Liver (tissue), 9 donors: Measurements from ENCODE around the gene OR1Q1. TPM values are rescaled to one million over a fixed set of nuclear protein-coding genes. Genes with fewer than 3 reads are reported as not detected.

Experiments used
- DNase-seq: peaks from one replicate; pipeline ENCODE4 v3.0.0-alpha.2; 2017; ENCODE audit warnings: low spot score
- H3K27ac ChIP-seq, 2 donors: one replicate each; pipeline ENCODE4 v1.7.0; 2013; ENCODE audit warnings: inconsistent platforms in 2 of 2, low read length in 2 of 2, control low read depth in 1 of 2, low read depth in 1 of 2, mild to moderate bottlenecking in 1 of 2
- H3K27me3 ChIP-seq, 4 donors: one replicate each; pipeline versions ENCODE4 v1.6.1 to v1.7.0; 2013; ENCODE audit warnings: low read length in 3 of 4, inconsistent platforms in 1 of 4, mild to moderate bottlenecking in 1 of 4, moderate library complexity in 1 of 4; ENCODE audit not compliant: control insufficient read depth in 4 of 4, insufficient read depth in 4 of 4
- H3K36me3 ChIP-seq, 4 donors: one replicate each; pipeline versions ENCODE4 v1.6.1 to v1.7.0; 2013; ENCODE audit warnings: low read length in 3 of 4, mild to moderate bottlenecking in 3 of 4, low read depth in 1 of 4, moderate library complexity in 1 of 4; ENCODE audit not compliant: control insufficient read depth in 4 of 4, insufficient read depth in 3 of 4
- H3K4me1 ChIP-seq, 4 donors: one replicate each; pipeline versions ENCODE4 v1.6.1 to v1.7.0; 2013; ENCODE audit warnings: low read length in 3 of 4, mild to moderate bottlenecking in 3 of 4, moderate library complexity in 1 of 4; ENCODE audit not compliant: control insufficient read depth in 4 of 4, insufficient read depth in 4 of 4
- H3K4me3 ChIP-seq, 3 donors: one replicate each; pipeline versions ENCODE4 v1.6.1 to v1.7.0; 2013; ENCODE audit warnings: low read length in 3 of 3, control low read depth in 1 of 3, low read depth in 1 of 3, mild to moderate bottlenecking in 1 of 3
- H3K9ac ChIP-seq, 2 donors: one replicate each; pipeline ENCODE4 v1.7.0; 2013; ENCODE audit warnings: low read length in 2 of 2, mild to moderate bottlenecking in 2 of 2, moderate library complexity in 2 of 2, control low read depth in 1 of 2, low read depth in 1 of 2
- H3K9me3 ChIP-seq, 4 donors: one replicate each; pipeline versions ENCODE4 v1.6.1 to v1.7.0; 2013; ENCODE audit warnings: low read length in 3 of 4; ENCODE audit not compliant: control insufficient read depth in 4 of 4
- ATF3 ChIP-seq: IDR thresholded peaks from 2 replicates; pipeline ENCODE4 v1.6.1; 2016; ENCODE audit warnings: antibody characterized with exemption
- CTCF ChIP-seq: fragments of 150-350 bp; IDR thresholded peaks from 2 replicates; pipeline ENCODE4 v1.5.1; 2017; ENCODE audit warnings: improper control_type of control experiment, low read depth, low read length; ENCODE audit not compliant: missing input control
- EGR1 ChIP-seq, 2 donors: IDR thresholded peaks; 2 replicates each; pipeline ENCODE4 v1.6.1; 2016 to 2018; ENCODE audit warnings: antibody characterized with exemption in 2 of 2, low read depth in 2 of 2
- FOXA1 ChIP-seq: IDR thresholded peaks from 2 replicates; pipeline ENCODE4 v1.6.1; 2016; ENCODE audit warnings: antibody characterized with exemption
- FOXA2 ChIP-seq: IDR thresholded peaks from 2 replicates; pipeline ENCODE4 v1.6.1; 2016; ENCODE audit warnings: antibody characterized with exemption
- GABPA ChIP-seq, 2 donors: IDR thresholded peaks in 1 of 2; conservative IDR thresholded peaks in 1 of 2; 2 replicates each; pipeline ENCODE4 v1.6.1; 2016; ENCODE audit warnings: antibody characterized with exemption in 2 of 2, mild to moderate bottlenecking in 1 of 2, moderate library complexity in 1 of 2
- HNF4A ChIP-seq, 2 donors: conservative IDR thresholded peaks; 2 replicates each; pipeline ENCODE4 v1.6.1; 2016; ENCODE audit warnings: antibody characterized with exemption in 2 of 2, mild to moderate bottlenecking in 2 of 2
- HNF4G ChIP-seq: IDR thresholded peaks from 2 replicates; pipeline ENCODE4 v1.6.1; 2016; ENCODE audit warnings: antibody characterized with exemption
- JUND ChIP-seq, 2 donors: IDR thresholded peaks; 2 replicates each; pipeline ENCODE4 v1.6.1; 2016; ENCODE audit warnings: antibody characterized with exemption in 2 of 2
- MAX ChIP-seq: IDR thresholded peaks from 2 replicates; pipeline ENCODE4 v1.6.1; 2016; ENCODE audit warnings: antibody characterized with exemption
- NR2F2 ChIP-seq: IDR thresholded peaks from 2 replicates; pipeline ENCODE4 v1.6.1; 2016; ENCODE audit warnings: antibody characterized with exemption
- RAD21 ChIP-seq, 2 donors: IDR thresholded peaks; 2 replicates each; pipeline ENCODE4 v1.6.1; 2016; ENCODE audit warnings: antibody characterized with exemption in 2 of 2, mild to moderate bottlenecking in 2 of 2
- REST ChIP-seq: IDR thresholded peaks from 2 replicates; pipeline ENCODE4 v1.6.1; 2016; ENCODE audit warnings: antibody characterized with exemption, mild to moderate bottlenecking
- RXRA ChIP-seq, 2 donors: IDR thresholded peaks; 2 replicates each; pipeline ENCODE4 v1.6.1; 2017 to 2018; ENCODE audit warnings: antibody characterized with exemption in 2 of 2, mild to moderate bottlenecking in 1 of 2
- SP1 ChIP-seq: IDR thresholded peaks from 2 replicates; pipeline ENCODE4 v1.6.1; 2018; ENCODE audit warnings: antibody characterized with exemption, mild to moderate bottlenecking
- TAF1 ChIP-seq: conservative IDR thresholded peaks from 2 replicates; pipeline ENCODE4 v1.6.1; 2016; ENCODE audit warnings: antibody characterized with exemption, mild to moderate bottlenecking
- YY1 ChIP-seq: IDR thresholded peaks from 2 replicates; pipeline ENCODE4 v1.6.1; 2016; ENCODE audit warnings: antibody characterized with exemption, mild to moderate bottlenecking
- ZBTB33 ChIP-seq: IDR thresholded peaks from 2 replicates; pipeline ENCODE4 v1.6.1; 2016; ENCODE audit warnings: antibody characterized with exemption
- WGBS: extraction: QIAGEN DNeasy Blood & Tissue Kit; methylation state at CpG from one replicate; pipeline ENCODE4 v1.1.7; 2013; 5-methylcytosine and 5-hydroxymethylcytosine counted together
- polyA plus RNA-seq, 2 donors: library from polyadenylated mRNA; stranded (reverse) in 1 of 2; unstranded in 1 of 2; fragments of 200-250 nt in 1 of 2; fragments of >200 nt in 1 of 2; fragmentation: Nextera tagmentation in 1 of 2; extraction: Ambion mirVana in 1 of 2; gene quantifications; one replicate each; pipeline versions ENCODE4 v1.2.1 to v1.2.3, GENCODE V29; 2013 to 2015
- total RNA-seq, 2 donors: library from RNA; depleted of rRNA; stranded (reverse); fragments of >200 nt; gene quantifications; one replicate each; pipeline ENCODE4 v1.2.3, GENCODE V29; 2014
- donor health status: healthy.
- donor health status: healthy.
- donor health status: healthy.
- donor health status: healthy.
- donor health status: healthy.

The OR1Q1 gene
- total and polyA plus RNA-seq, 4 donors: not detected

GRCh38 chr9:122609804-122610203 is 4.7 kb upstream of the OR1Q1 start:
- H3K4me1 ChIP-seq: no peaks in the 10 kb centered on the region

More at GRCh38 chr9:122609804-122610203, 4.7 kb upstream of the OR1Q1 start:
- H3K27me3 ChIP-seq: no peaks in the 10 kb centered on the region
- H3K27ac ChIP-seq: no peak overlapping the region
- H3K9ac ChIP-seq: no peak overlapping the region
- H3K4me3 ChIP-seq: no peak overlapping the region
- TF ChIP-seq HNF4G: no peak
- no peak for TF ChIP-seq FOXA2
- no peak for TF ChIP-seq TAF1
- no peak for TF ChIP-seq MAX
- no peak for TF ChIP-seq HNF4A (conservative IDR thresholded peaks at IDR 0.05)
- no peak for TF ChIP-seq ZBTB33
- TF ChIP-seq ATF3: no peak
- no peak for TF ChIP-seq RAD21 (IDR thresholded peaks at IDR 0.05)
- no peak for TF ChIP-seq REST
- TF ChIP-seq RXRA (IDR thresholded peaks at IDR 0.05): no peak
- no peak for TF ChIP-seq YY1
- TF ChIP-seq NR2F2: no peak
- no peak for TF ChIP-seq FOXA1
- no peak for TF ChIP-seq EGR1 (IDR thresholded peaks at IDR 0.05; ENCODE audit: low read depth in 2 of 2)
- no peak for TF ChIP-seq SP1
- no peak for TF ChIP-seq CTCF
- TF ChIP-seq JUND (IDR thresholded peaks at IDR 0.05): no peak
- TF ChIP-seq GABPA (IDR thresholded peaks at IDR 0.05 in 1 of 2, conservative IDR thresholded peaks at IDR 0.05 in 1 of 2): no peak
- WGBS: 74% methylated on average over 4 of the region's 4 CpGs
- no peak for DNase-seq
- H3K36me3 ChIP-seq: no peaks in the 10 kb centered on the region
- no peaks in the 10 kb centered on the region for H3K9me3 ChIP-seq
